Activated CD8-positive, alpha-beta memory T cell treated with anti-CD3 and anti-CD28 coated beads for 1 hour (primary cell): ENCODE measurements around the gene BANF1.

Experiments
- DNase-seq, 2 donors: peaks; one replicate each; pipeline ENCODE4 v3.0.0-alpha.2; 2020; ENCODE audit warnings: low read depth in 1 of 2; ENCODE audit errors: extremely low read depth in 1 of 2

BANF1 gene

GRCh38 chr11:65977621-65978390, 24.5 kb upstream of the BANF1 start:
- no peak for DNase-seq

GRCh38 chr11:65978391-65979238, 23.7 kb upstream of the BANF1 start:
- no peak for DNase-seq

- DNase-seq: no peak
These were observed 23.0 kb upstream of the BANF1 start for GRCh38 chr11:65979261-65979759.

DNA sequence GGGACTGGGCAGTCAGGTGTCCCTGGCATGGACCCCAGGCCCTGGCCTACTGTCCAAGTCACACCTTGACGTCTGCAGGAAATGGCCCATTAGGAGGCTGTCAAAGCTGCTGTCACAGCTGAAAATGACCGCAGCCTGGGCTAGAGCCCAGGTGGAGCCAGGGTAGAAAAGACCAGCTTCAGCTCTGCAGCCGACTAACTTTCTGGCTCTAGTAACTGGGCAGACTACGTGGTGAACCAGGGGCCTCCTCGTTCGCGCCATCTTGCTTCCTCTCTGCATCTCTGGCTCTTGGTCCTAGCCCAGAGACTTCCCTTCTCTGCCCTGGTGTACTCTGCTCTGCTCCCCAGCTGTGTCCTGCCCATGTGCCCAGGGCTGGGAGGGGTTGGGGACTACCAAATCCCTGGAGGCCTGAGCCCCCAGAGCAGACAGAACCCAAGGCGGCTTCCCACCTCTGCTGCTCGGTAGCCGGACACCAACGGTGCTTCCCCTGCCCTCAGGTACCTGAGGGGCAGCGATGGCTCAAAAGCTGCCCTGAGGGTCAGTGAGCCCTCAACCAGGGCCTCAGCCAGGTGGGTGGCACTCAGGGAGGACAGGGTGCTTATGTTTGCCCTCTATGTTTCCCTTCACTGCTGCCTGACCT, 21.1 kb upstream of the BANF1 start:
- DNase-seq: no peak

GRCh38 chr11:65981972-65982823, 20.1 kb upstream of the BANF1 start:
- DNase-seq: no peak

GRCh38 chr11:65982824-65983588, 19.3 kb upstream of the BANF1 start:
- DNase-seq: no peak

DNA sequence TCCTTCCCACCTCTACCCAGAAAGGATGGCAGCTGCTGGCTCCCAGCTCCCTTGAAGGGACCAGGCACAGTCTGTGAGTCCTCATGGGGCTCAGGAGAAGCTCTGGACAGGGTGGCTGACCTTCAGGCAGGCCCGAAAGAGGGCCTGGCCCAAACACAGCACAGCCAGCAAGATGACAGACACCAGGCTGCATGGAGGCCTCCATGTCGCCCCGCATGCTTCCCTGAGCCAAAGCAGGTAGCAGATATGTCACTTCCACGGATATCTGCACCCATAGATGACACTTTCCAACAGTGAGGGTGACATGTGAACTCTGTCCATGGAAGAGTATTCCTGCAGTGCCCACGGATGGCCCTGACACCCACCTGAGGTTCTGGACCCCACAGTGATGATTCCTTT, 18.7 kb upstream of the BANF1 start:
- no peak for DNase-seq

DNA sequence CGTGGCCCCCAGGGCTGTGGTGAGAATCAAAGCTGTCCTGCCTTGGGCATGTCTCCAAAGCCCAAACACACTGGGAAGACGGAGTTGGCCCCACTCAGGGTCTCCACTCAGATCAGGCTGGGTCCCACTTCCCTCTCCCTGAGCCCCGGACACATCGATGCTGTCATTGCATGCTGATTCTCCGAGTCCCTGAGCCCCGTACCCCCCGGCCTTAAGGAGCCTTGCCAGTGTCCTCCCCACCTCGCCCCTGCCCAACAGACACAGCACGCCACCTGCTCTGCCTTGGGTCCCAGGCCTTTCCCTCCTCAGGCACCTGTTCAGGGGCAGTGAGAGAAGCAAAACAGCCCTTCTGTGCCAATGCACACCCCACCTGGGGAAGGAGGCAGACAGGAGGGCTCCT, 15.0 kb upstream of the BANF1 start:
- no peak for DNase-seq

DNA sequence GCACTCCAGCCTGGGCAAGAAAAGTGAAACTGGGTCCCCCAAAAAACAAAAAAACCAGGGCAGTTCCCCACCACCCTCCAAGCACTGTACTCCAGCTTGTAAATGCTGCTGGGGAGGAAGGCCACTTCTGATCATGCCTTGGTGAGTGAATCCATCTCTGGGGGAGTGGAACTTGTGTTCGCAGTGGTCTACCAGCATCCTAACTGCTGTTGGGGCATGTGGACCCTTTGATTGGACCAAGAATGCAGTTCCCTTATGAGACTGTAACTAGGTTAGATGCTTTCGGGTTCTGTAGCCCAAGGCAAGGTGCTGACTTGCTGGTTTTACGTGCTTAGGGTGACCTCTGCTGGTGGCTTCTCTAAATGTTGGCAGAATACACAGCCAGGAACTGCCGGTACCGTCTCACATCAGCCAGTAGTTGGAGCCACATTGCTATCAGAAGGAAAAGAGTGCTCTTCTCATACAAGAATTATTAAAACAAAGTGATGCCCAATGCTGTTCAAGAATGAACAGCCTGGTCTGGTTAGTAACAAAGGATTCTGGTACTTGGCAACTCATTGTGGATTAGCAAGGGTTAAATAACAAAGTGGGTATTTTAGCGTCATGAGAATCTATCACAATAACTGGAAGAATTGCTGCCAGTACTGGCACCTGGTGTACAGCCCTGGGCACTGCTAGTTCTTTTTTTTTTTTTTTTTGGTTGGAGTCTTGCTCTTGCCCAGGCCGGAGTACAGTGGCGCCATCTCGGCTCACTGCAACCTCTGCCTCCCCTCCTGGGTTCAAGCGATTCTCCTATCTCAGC, 13.3 kb upstream of the BANF1 start:
- peak; percentile 71 to 81 for DNase-seq

DNA sequence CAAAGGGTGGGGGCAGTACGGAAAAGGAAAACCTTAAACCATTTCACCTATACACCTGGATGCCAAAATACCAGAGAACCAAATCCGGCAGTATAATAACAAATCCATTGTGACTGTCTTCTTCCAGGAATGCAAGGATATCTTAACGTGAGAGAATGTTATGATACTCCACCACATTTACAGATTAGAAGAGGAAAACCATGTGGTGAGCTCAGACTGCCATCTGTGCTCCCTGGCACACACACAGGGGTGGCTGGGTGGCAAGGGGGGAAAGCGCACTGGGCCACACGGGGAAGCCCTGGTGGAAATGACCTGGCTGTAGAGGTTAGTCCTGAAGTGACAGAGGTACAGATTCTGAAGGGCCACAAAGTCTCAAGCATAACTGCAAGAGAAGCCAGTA, 10.2 kb upstream of the BANF1 start:
- DNase-seq: no peak

DNA sequence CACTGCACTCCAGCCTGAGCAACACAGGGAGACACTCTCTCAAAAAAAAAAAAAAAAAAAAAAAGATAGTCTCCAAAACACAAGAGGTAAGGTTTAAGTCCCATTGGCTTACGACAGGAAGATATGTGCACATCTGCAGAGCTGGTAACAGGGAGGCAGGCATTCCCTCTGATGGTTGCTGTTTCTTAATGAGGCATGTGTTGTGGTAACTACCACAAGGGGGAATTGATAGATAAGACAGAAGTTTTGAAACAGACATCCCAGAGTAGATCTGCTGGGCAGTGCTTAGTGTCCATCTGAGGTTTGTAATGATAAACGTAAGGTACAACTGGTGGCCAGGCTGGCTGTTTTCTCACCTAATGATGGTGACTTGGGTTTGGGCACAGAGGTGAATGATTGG, 5.0 kb upstream of the BANF1 start:
- DNase-seq: no peak

GRCh38 chr11:66002648-66003225, 434 bp downstream of the BANF1 start:
- DNase-seq: no peak

- no peak for DNase-seq
These were observed 988 bp downstream of the BANF1 start for GRCh38 chr11:66003291-66003690.

DNA sequence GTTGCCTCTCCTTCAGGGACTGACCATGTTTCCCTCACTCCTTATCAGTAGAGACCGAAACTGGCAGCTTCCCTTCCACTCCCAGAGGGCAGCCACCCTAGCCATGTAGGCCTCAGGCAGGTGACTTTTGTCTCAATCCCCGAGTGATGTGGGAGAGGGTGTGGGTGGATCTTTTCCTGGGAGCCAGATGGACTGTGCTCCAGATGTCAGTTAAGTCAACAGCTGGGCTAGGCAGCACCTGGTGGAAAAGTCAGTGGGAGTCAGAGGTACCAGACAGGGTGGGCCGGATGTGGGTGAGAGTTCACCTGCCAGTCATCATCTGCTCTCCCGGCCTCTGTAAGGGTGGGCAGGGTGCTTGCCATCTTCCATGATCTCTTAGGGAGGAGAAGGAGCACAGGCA, 1.9 kb downstream of the BANF1 start:
- no peak for DNase-seq

- DNase-seq: no peak
These were observed 4.0 kb downstream of the BANF1 start for GRCh38 chr11:66006134-66006890.

- DNase-seq: no peak
These were observed 4.5 kb downstream of the BANF1 start for GRCh38 chr11:66006891-66007176.

DNA sequence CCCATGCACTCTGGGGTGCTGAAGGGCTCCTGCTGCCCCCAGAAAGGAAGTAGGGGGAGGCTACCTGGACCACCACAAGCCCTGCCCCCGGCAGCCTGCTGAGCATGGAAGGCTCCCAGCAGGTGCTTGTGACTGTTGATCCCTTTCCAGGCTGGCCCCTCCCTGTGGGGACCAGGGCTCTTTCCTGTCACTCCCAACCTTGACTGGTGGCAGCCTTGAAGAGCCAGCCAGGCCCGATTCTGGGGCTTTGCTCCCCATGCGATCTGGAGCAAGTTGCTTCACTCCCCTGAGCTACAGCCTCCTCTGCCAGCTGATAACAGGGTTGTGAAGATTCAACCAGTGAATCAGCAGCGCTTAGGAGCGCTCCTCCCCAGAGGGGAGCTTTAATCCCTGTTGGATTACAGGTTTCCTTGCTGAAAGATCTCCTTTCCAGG, 4.9 kb downstream of the BANF1 start:
- DNase-seq: no peak

- DNase-seq: no peak
These were observed 5.8 kb downstream of the BANF1 start for GRCh38 chr11:66008095-66008467.
